Central memory CD8-positive, alpha-beta T cell (primary cell): ENCODE data around the gene CACNA2D1.

ENCODE experiments used
- ATAC-seq: fragments of 150-1000 bp; cut with Tn5 transposase; replicated peaks from 2 replicates; pipeline ENCODE4 v1.10.0; 2022; ENCODE audit warnings: mild to moderate bottlenecking, moderate FRiP score, moderate number of reproducible peaks; ENCODE audit not compliant: poor library complexity, severe bottlenecking; ENCODE audit errors: extremely low read depth
- DNase-seq, 2 donors: peaks; one replicate each; pipeline ENCODE4 v3.0.0; 2021; ENCODE audit warnings: low spot score in 2 of 2
- H3K27ac Mint-ChIP-seq: one replicate; pipeline ENCODE4 v1.8.0; 2022; ENCODE audit warnings: low read depth, mild to moderate bottlenecking, moderate library complexity, mixed read lengths
- H3K27me3 Mint-ChIP-seq: one replicate; pipeline ENCODE4 v1.8.0; 2022; ENCODE audit warnings: mixed read lengths
- H3K36me3 Mint-ChIP-seq: one replicate; pipeline ENCODE4 v1.8.0; 2022; ENCODE audit warnings: mild to moderate bottlenecking, moderate library complexity, mixed read lengths; ENCODE audit not compliant: insufficient read depth
- H3K4me1 Mint-ChIP-seq: one replicate; pipeline ENCODE4 v1.8.0; 2022; ENCODE audit warnings: mixed read lengths
- H3K4me3 Mint-ChIP-seq: one replicate; pipeline ENCODE4 v1.8.0; 2022; ENCODE audit warnings: mild to moderate bottlenecking, moderate library complexity, mixed read lengths
- H3K9me3 Mint-ChIP-seq: one replicate; pipeline ENCODE4 v1.8.0; 2022; ENCODE audit warnings: mixed read lengths

CACNA2D1 gene

GRCh38 chr7:82430500-82431465 is 12.8 kb downstream of the CACNA2D1 start:
- DNase-seq (no peak), ATAC-seq (no peak)
- Mint-ChIP-seq H3K27ac (no peak overlapping the region), H3K9me3 (no peaks in the 10 kb centered on the region), H3K27me3 (no peaks in the 10 kb centered on the region), H3K4me3 (no peak overlapping the region), H3K4me1 (no peaks in the 10 kb centered on the region), H3K36me3 (no peaks in the 10 kb centered on the region)

GRCh38 chr7:82429408-82429807 is 14.2 kb downstream of the CACNA2D1 start:
- no peaks in the 10 kb centered on the region for H3K4me1 Mint-ChIP-seq
- H3K9me3 Mint-ChIP-seq: no peaks in the 10 kb centered on the region
- DNase-seq (no peak), ATAC-seq (no peak)
- H3K27me3 Mint-ChIP-seq: no peaks in the 10 kb centered on the region
- H3K36me3 Mint-ChIP-seq: no peaks in the 10 kb centered on the region
- H3K27ac Mint-ChIP-seq: no peak overlapping the region
- H3K4me3 Mint-ChIP-seq: no peak overlapping the region

- DNase-seq (no peak), ATAC-seq (no peak)
- Mint-ChIP-seq H3K4me3 (no peak overlapping the region), H3K27ac (no peak overlapping the region), H3K27me3 (no peaks in the 10 kb centered on the region), H3K36me3 (no peaks in the 10 kb centered on the region), H3K4me1 (no peaks in the 10 kb centered on the region), H3K9me3 (no peaks in the 10 kb centered on the region)
These were observed 15.2 kb downstream of the CACNA2D1 start for GRCh38 chr7:82428186-82428961.

- H3K27me3 Mint-ChIP-seq: no peaks in the 10 kb centered on the region
- DNase-seq (no peak), ATAC-seq (no peak)
- H3K4me1 Mint-ChIP-seq: no peaks in the 10 kb centered on the region
- no peaks in the 10 kb centered on the region for H3K36me3 Mint-ChIP-seq
- no peaks in the 10 kb centered on the region for H3K9me3 Mint-ChIP-seq
- no peak overlapping the region for H3K27ac Mint-ChIP-seq
- H3K4me3 Mint-ChIP-seq: no peak overlapping the region
These were observed 20.1 kb downstream of the CACNA2D1 start for GRCh38 chr7:82423446-82423845.

- H3K27ac Mint-ChIP-seq: no peak overlapping the region
- H3K4me1 Mint-ChIP-seq: no peaks in the 10 kb centered on the region
- no peaks in the 10 kb centered on the region for H3K36me3 Mint-ChIP-seq
- no peak for ATAC-seq
- no peak for DNase-seq
- no peaks in the 10 kb centered on the region for H3K27me3 Mint-ChIP-seq
- H3K9me3 Mint-ChIP-seq: peaks cover 14% of the 10 kb centered on the region
- no peak overlapping the region for H3K4me3 Mint-ChIP-seq
These were observed 24.4 kb downstream of the CACNA2D1 start for GRCh38 chr7:82419200-82419599.

- DNase-seq: no peak
- Mint-ChIP-seq H3K27me3 (no peaks in the 10 kb centered on the region), H3K36me3 (no peaks in the 10 kb centered on the region), H3K4me1 (no peaks in the 10 kb centered on the region), H3K27ac (no peak overlapping the region), H3K9me3 (peaks cover 14% of the 10 kb centered on the region), H3K4me3 (no peak overlapping the region)
- ATAC-seq: no peak
These were observed 25.7 kb downstream of the CACNA2D1 start for GRCh38 chr7:82417898-82418297.

- peaks cover 14% of the 10 kb centered on the region for H3K9me3 Mint-ChIP-seq
- no peak overlapping the region for H3K27ac Mint-ChIP-seq
- no peak for DNase-seq
- no peak overlapping the region for H3K4me3 Mint-ChIP-seq
- no peaks in the 10 kb centered on the region for H3K36me3 Mint-ChIP-seq
- no peaks in the 10 kb centered on the region for H3K4me1 Mint-ChIP-seq
- ATAC-seq: no peak
- H3K27me3 Mint-ChIP-seq: no peaks in the 10 kb centered on the region
These were observed 27.2 kb downstream of the CACNA2D1 start for GRCh38 chr7:82416402-82416801.

GRCh38 chr7:82414389-82414788 is 29.2 kb downstream of the CACNA2D1 start:
- Mint-ChIP-seq H3K4me1 (no peaks in the 10 kb centered on the region), H3K27ac (no peak overlapping the region), H3K9me3 (peaks cover 14% of the 10 kb centered on the region), H3K4me3 (no peak overlapping the region), H3K27me3 (no peaks in the 10 kb centered on the region), H3K36me3 (no peaks in the 10 kb centered on the region)
- DNase-seq (no peak), ATAC-seq (no peak)

GRCh38 chr7:82413237-82413636 is 30.3 kb downstream of the CACNA2D1 start:
- Mint-ChIP-seq H3K27me3 (no peaks in the 10 kb centered on the region), H3K36me3 (no peaks in the 10 kb centered on the region), H3K4me1 (no peaks in the 10 kb centered on the region), H3K9me3 (peaks cover 18% of the 10 kb centered on the region), H3K4me3 (no peak overlapping the region), H3K27ac (no peak overlapping the region)
- ATAC-seq (no peak), DNase-seq (no peak)

GRCh38 chr7:82411732-82412131 is 31.8 kb downstream of the CACNA2D1 start:
- Mint-ChIP-seq H3K4me3 (no peak overlapping the region), H3K27ac (no peak overlapping the region), H3K27me3 (no peaks in the 10 kb centered on the region), H3K4me1 (no peaks in the 10 kb centered on the region), H3K36me3 (no peaks in the 10 kb centered on the region), H3K9me3 (peaks cover 12% of the 10 kb centered on the region)
- DNase-seq (no peak), ATAC-seq (no peak)

- no peak for DNase-seq
- H3K27ac Mint-ChIP-seq: no peak overlapping the region
- H3K4me3 Mint-ChIP-seq: no peak overlapping the region
- H3K4me1 Mint-ChIP-seq: no peaks in the 10 kb centered on the region
- ATAC-seq: no peak
- no peaks in the 10 kb centered on the region for H3K27me3 Mint-ChIP-seq
- H3K9me3 Mint-ChIP-seq: peaks cover 6% of the 10 kb centered on the region
- no peaks in the 10 kb centered on the region for H3K36me3 Mint-ChIP-seq
These were observed 33.1 kb downstream of the CACNA2D1 start for GRCh38 chr7:82410461-82410860.

- Mint-ChIP-seq H3K27me3 (no peaks in the 10 kb centered on the region), H3K4me1 (no peaks in the 10 kb centered on the region), H3K27ac (no peak overlapping the region), H3K9me3 (peaks cover 6% of the 10 kb centered on the region), H3K4me3 (no peak overlapping the region), H3K36me3 (no peaks in the 10 kb centered on the region)
- no peak for ATAC-seq
- no peak for DNase-seq
These were observed 36.6 kb downstream of the CACNA2D1 start for GRCh38 chr7:82406937-82407336.

- H3K4me1 Mint-ChIP-seq: no peaks in the 10 kb centered on the region
- no peak overlapping the region for H3K4me3 Mint-ChIP-seq
- DNase-seq (no peak), ATAC-seq (no peak)
- H3K36me3 Mint-ChIP-seq: no peaks in the 10 kb centered on the region
- no peaks in the 10 kb centered on the region for H3K27me3 Mint-ChIP-seq
- H3K27ac Mint-ChIP-seq: no peak overlapping the region
- peaks cover 6% of the 10 kb centered on the region for H3K9me3 Mint-ChIP-seq
These were observed 38.3 kb downstream of the CACNA2D1 start for GRCh38 chr7:82405301-82405700.
